ENCODE data around the gene TAS2R8. TPM values are rescaled to one million over a fixed set of nuclear protein-coding genes. Genes with fewer than 3 reads are reported as not detected.

TAS2R8 gene
- total RNA-seq = not detected

DNA sequence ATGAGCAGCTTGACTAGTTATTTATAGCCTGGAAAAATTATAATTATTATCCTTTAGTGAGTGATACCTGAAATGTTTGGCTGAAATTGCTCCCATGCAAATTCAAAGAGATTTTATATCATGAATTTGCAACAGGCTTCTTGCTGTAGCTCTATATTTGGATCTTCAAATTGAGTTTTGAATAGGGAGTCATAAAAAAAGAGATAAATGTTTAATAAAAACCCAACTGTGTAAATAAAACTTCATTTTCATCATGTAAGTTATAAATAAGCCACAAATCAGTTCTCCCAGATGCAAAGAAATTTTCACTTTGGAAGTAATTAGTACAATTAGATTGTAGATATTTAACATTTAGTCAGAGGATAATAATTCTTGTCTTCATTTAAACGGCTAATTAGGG is at the start of gene TAS2R8:
TSS of gene TAS2R8 (minus strand) at position 101 of the 400 bp plus-strand sequence. CDS start 306 bp downstream, outside the sequence.
- CTCF ChIA-PET = no interaction called here
- Mint-ChIP-seq H3K36me3 (ENCODE audit: low read depth) (no peaks in the 10 kb centered on the region), H3K9me3 (no peaks in the 10 kb centered on the region), H3K27ac (no peak within 1 kb of the TSS), H3K4me3 (no peak within 1 kb of the TSS), H3K27me3 (ENCODE audit: low read depth) (peaks cover 23% of the 10 kb centered on the region), H3K4me1 (ENCODE audit: low read depth) (no peaks in the 10 kb centered on the region)
- no peak for DNase-seq
- intact Hi-C loops (cut with micrococcal nuclease) = no loop called here

GRCh38 chr12:10855807-10856206 is 48.7 kb upstream of the TAS2R8 start:
- CTCF ChIA-PET = interaction anchor here (1.0 kb wide), 1 partner anchor 632 kb away, joined by 3 read pairs; no protein-coding TSS in a partner anchor
- H3K27ac Mint-ChIP-seq = no peak overlapping the region
- H3K4me3 Mint-ChIP-seq = no peak overlapping the region
- no peak for DNase-seq
- H3K36me3 Mint-ChIP-seq (ENCODE audit: low read depth) = peaks cover 45% of the 10 kb centered on the region
- intact Hi-C loops (cut with micrococcal nuclease) = no loop called here
- peaks cover 32% of the 10 kb centered on the region for H3K9me3 Mint-ChIP-seq
- H3K27me3 Mint-ChIP-seq (ENCODE audit: low read depth) = no peaks in the 10 kb centered on the region
- H3K4me1 Mint-ChIP-seq (ENCODE audit: low read depth) = peaks cover 14% of the 10 kb centered on the region

GRCh38 chr12:10853776-10854175 is 46.7 kb upstream of the TAS2R8 start:
- H3K36me3 Mint-ChIP-seq (ENCODE audit: low read depth) = peaks cover 30% of the 10 kb centered on the region
- intact Hi-C loops (cut with micrococcal nuclease) = no loop called here
- H3K9me3 Mint-ChIP-seq = peaks cover 28% of the 10 kb centered on the region
- no peaks in the 10 kb centered on the region for H3K27me3 Mint-ChIP-seq (ENCODE audit: low read depth)
- H3K4me3 Mint-ChIP-seq = no peak overlapping the region
- no peak overlapping the region for H3K27ac Mint-ChIP-seq
- H3K4me1 Mint-ChIP-seq (ENCODE audit: low read depth) = peaks cover 24% of the 10 kb centered on the region
- CTCF ChIA-PET = no interaction called here
- no peak for DNase-seq

GRCh38 chr12:10851243-10851858 is 44.3 kb upstream of the TAS2R8 start:
- Mint-ChIP-seq H3K4me1 (ENCODE audit: low read depth) (peaks cover 24% of the 10 kb centered on the region), H3K4me3 (no peak overlapping the region), H3K9me3 (peaks cover 9% of the 10 kb centered on the region), H3K27me3 (ENCODE audit: low read depth) (no peaks in the 10 kb centered on the region), H3K36me3 (ENCODE audit: low read depth) (peaks cover 19% of the 10 kb centered on the region), H3K27ac (no peak overlapping the region)
- DNase-seq = no peak
- intact Hi-C loops (cut with micrococcal nuclease) = no loop called here
- CTCF ChIA-PET = interaction anchor here (0.6 kb wide), 1 partner anchor 348 kb away, joined by 3 read pairs; no protein-coding TSS in a partner anchor

GRCh38 chr12:10849425-10849878 is 42.4 kb upstream of the TAS2R8 start, which contains the start of gene PRR4:
TSS of gene PRR4 (minus strand) at chr12:10849475. CDS start at chr12:10849437, 38 bp downstream.
- CTCF ChIA-PET = no interaction called here
- no peaks in the 10 kb centered on the region for H3K9me3 Mint-ChIP-seq
- peak; percentile 26 for DNase-seq
- peaks cover 12% of the 10 kb centered on the region for H3K36me3 Mint-ChIP-seq (ENCODE audit: low read depth)
- no peak within 1 kb of the TSS for H3K27ac Mint-ChIP-seq
- no peak within 1 kb of the TSS for H3K4me3 Mint-ChIP-seq
- H3K27me3 Mint-ChIP-seq (ENCODE audit: low read depth) = no peaks in the 10 kb centered on the region
- intact Hi-C loops (cut with micrococcal nuclease) = no loop called here
- H3K4me1 Mint-ChIP-seq (ENCODE audit: low read depth) = peaks cover 24% of the 10 kb centered on the region

- H3K27ac Mint-ChIP-seq = no peak overlapping the region
- no peak for DNase-seq
- H3K4me3 Mint-ChIP-seq = no peak overlapping the region
- no peaks in the 10 kb centered on the region for H3K27me3 Mint-ChIP-seq (ENCODE audit: low read depth)
- no peaks in the 10 kb centered on the region for H3K9me3 Mint-ChIP-seq
- intact Hi-C loops (cut with micrococcal nuclease) = no loop called here
- CTCF ChIA-PET = no interaction called here
- peaks cover 24% of the 10 kb centered on the region for H3K4me1 Mint-ChIP-seq (ENCODE audit: low read depth)
- H3K36me3 Mint-ChIP-seq (ENCODE audit: low read depth) = peaks cover 12% of the 10 kb centered on the region
These were observed 40.7 kb upstream of the TAS2R8 start for GRCh38 chr12:10847744-10848143.

- Mint-ChIP-seq H3K36me3 (ENCODE audit: low read depth) (peaks cover 15% of the 10 kb centered on the region), H3K27ac (no peak overlapping the region), H3K4me1 (ENCODE audit: low read depth) (no peaks in the 10 kb centered on the region), H3K4me3 (no peak overlapping the region), H3K27me3 (ENCODE audit: low read depth) (no peaks in the 10 kb centered on the region), H3K9me3 (peaks cover 2% of the 10 kb centered on the region)
- CTCF ChIA-PET = no interaction called here
- DNase-seq = no peak
- intact Hi-C loops (cut with micrococcal nuclease) = no loop called here
These were observed 35.8 kb upstream of the TAS2R8 start for GRCh38 chr12:10842862-10843261.

GRCh38 chr12:10838461-10838860 is 31.4 kb upstream of the TAS2R8 start:
- CTCF ChIA-PET = no interaction called here
- no peak for DNase-seq
- intact Hi-C loops (cut with micrococcal nuclease) = no loop called here
- H3K27me3 Mint-ChIP-seq (ENCODE audit: low read depth) = no peaks in the 10 kb centered on the region
- peaks cover 7% of the 10 kb centered on the region for H3K36me3 Mint-ChIP-seq (ENCODE audit: low read depth)
- no peaks in the 10 kb centered on the region for H3K4me1 Mint-ChIP-seq (ENCODE audit: low read depth)
- H3K9me3 Mint-ChIP-seq = peaks cover 7% of the 10 kb centered on the region
- no peak overlapping the region for H3K4me3 Mint-ChIP-seq
- H3K27ac Mint-ChIP-seq = no peak overlapping the region

DNA sequence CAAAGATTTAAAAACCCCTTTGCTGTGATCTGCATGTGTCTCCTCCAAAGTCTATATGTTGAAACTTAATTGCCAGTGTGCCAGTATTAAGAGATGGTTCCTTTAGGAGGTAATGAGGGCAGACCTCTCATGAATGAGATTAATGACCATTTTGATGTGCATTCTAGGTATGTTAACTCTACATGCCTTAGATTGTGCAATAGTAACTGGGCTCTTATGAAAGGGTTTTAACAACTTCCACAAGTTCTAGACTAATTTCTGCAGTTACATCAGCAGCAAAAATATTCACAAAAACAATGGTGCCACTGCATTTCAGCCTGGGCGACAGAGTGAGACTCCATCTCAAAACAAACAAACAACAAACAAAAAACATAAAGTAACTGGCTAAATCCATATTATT is 22.9 kb upstream of the TAS2R8 start:
- Mint-ChIP-seq H3K27ac (no peak overlapping the region), H3K4me3 (no peak overlapping the region), H3K36me3 (ENCODE audit: low read depth) (no peaks in the 10 kb centered on the region), H3K9me3 (no peaks in the 10 kb centered on the region), H3K4me1 (ENCODE audit: low read depth) (no peaks in the 10 kb centered on the region), H3K27me3 (ENCODE audit: low read depth) (no peaks in the 10 kb centered on the region)
- intact Hi-C loops (cut with micrococcal nuclease) = no loop called here
- no peak for DNase-seq
- CTCF ChIA-PET = no interaction called here

GRCh38 chr12:10826258-10826657 is 19.2 kb upstream of the TAS2R8 start, which contains the start of gene TAS2R10:
TSS of gene TAS2R10 (minus strand) at chr12:10826358. CDS start at chr12:10826269, 89 bp downstream.
- CTCF ChIA-PET = interaction anchor here (0.6 kb wide), 1 partner anchor 30 kb away, joined by 3 read pairs; no protein-coding TSS in a partner anchor
- no peaks in the 10 kb centered on the region for H3K9me3 Mint-ChIP-seq
- H3K4me1 Mint-ChIP-seq (ENCODE audit: low read depth) = no peaks in the 10 kb centered on the region

GRCh38 chr12:10824957-10825356 is 17.9 kb upstream of the TAS2R8 start:
- Mint-ChIP-seq H3K9me3 (no peaks in the 10 kb centered on the region), H3K27ac (no peak overlapping the region), H3K27me3 (ENCODE audit: low read depth) (no peaks in the 10 kb centered on the region), H3K4me3 (no peak overlapping the region), H3K4me1 (ENCODE audit: low read depth) (no peaks in the 10 kb centered on the region), H3K36me3 (ENCODE audit: low read depth) (no peaks in the 10 kb centered on the region)
- DNase-seq = no peak
- CTCF ChIA-PET = no interaction called here
- intact Hi-C loops (cut with micrococcal nuclease) = no loop called here

More at GRCh38 chr12:10826258-10826657, 19.2 kb upstream of the TAS2R8 start, which contains the start of gene TAS2R10:
- Mint-ChIP-seq H3K36me3 (ENCODE audit: low read depth) (no peaks in the 10 kb centered on the region), H3K27ac (no peak within 1 kb of the TSS), H3K4me3 (no peak within 1 kb of the TSS), H3K27me3 (ENCODE audit: low read depth) (no peaks in the 10 kb centered on the region)
- intact Hi-C loops (cut with micrococcal nuclease) = no loop called here
- DNase-seq = no peak

- Mint-ChIP-seq H3K4me3 (no peak overlapping the region), H3K9me3 (no peaks in the 10 kb centered on the region), H3K27me3 (ENCODE audit: low read depth) (peaks cover 14% of the 10 kb centered on the region), H3K36me3 (ENCODE audit: low read depth) (no peaks in the 10 kb centered on the region), H3K27ac (no peak overlapping the region), H3K4me1 (ENCODE audit: low read depth) (no peaks in the 10 kb centered on the region)
- DNase-seq = no peak
- intact Hi-C loops (cut with micrococcal nuclease) = no loop called here
- CTCF ChIA-PET = no interaction called here
These were observed 4.9 kb upstream of the TAS2R8 start for GRCh38 chr12:10811883-10812536.

- no peak for DNase-seq
- H3K27ac Mint-ChIP-seq = no peak within 1 kb of the TSS
- CTCF ChIA-PET = interaction anchor here (0.6 kb wide), 1 partner anchor 55 kb away, joined by 3 read pairs; no protein-coding TSS in a partner anchor
- no peaks in the 10 kb centered on the region for H3K36me3 Mint-ChIP-seq (ENCODE audit: low read depth)
- H3K27me3 Mint-ChIP-seq (ENCODE audit: low read depth) = peaks cover 16% of the 10 kb centered on the region
- H3K4me1 Mint-ChIP-seq (ENCODE audit: low read depth) = no peaks in the 10 kb centered on the region
- H3K9me3 Mint-ChIP-seq = no peaks in the 10 kb centered on the region
- no peak within 1 kb of the TSS for H3K4me3 Mint-ChIP-seq
- intact Hi-C loops (cut with micrococcal nuclease) = no loop called here
These were observed 3.0 kb upstream of the TAS2R8 start, which contains the start of gene TAS2R9 for GRCh38 chr12:10810068-10810467. TSS of gene TAS2R9 (minus strand) at chr12:10810168. CDS start at chr12:10810075, 93 bp downstream.

Measured in activated naive CD4-positive, alpha-beta T cell treated with anti-CD3 and anti-CD28 coated beads for 36 hours (primary cell).